RWPE2 (cell line): ENCODE results near the gene RABEP2.
A peak's percentile ranks its signal among the peaks of the same experiment; 100 is the strongest.
"Not testable (repeated sequence)": the region's sequence is repeated elsewhere in the genome, so short reads cannot be mapped to it uniquely, and the experiment has no call there.

Source experiments
- ATAC-seq: fragments of 200-7000 bp; cut with Tn5 transposase; 3 replicates; pipeline ENCODE4 v1.9.1; 2021; ENCODE audit warnings: low read depth
- DNase-seq: peaks from one replicate; pipeline ENCODE4 v3.0.0-alpha.2; 2020; ENCODE audit warnings: low spot score
- H3K27ac ChIP-seq: fragments of 450-650 bp; 2 replicates; pipeline ENCODE4 v1.5.1; 2017; ENCODE audit warnings: mild to moderate bottlenecking; ENCODE audit not compliant: poor library complexity, severe bottlenecking
- H3K27me3 ChIP-seq: fragments of 250-450 bp; sonication (Bioruptor Pico); 2 replicates; pipeline ENCODE4 v1.5.1; 2021; ENCODE audit warnings: mild to moderate bottlenecking, moderate library complexity; ENCODE audit not compliant: insufficient read depth, poor library complexity, severe bottlenecking
- H3K36me3 ChIP-seq: fragments of 250-450 bp; sonication (Bioruptor Pico); 2 replicates; pipeline ENCODE4 v1.5.1; 2020; ENCODE audit warnings: low read depth, mild to moderate bottlenecking, moderate library complexity
- H3K4me1 ChIP-seq: fragments of 250-450 bp; sonication (Bioruptor Pico); 2 replicates; pipeline ENCODE4 v1.5.1; 2021; ENCODE audit warnings: mild to moderate bottlenecking, moderate library complexity; ENCODE audit not compliant: insufficient read depth, poor library complexity, severe bottlenecking
- H3K4me3 ChIP-seq: fragments of 250-450 bp; sonication (Bioruptor Pico); 2 replicates; pipeline ENCODE4 v1.5.1; 2021; ENCODE audit warnings: mild to moderate bottlenecking, moderate library complexity; ENCODE audit not compliant: severe bottlenecking
- H3K9me3 ChIP-seq: fragments of 250-450 bp; sonication (Bioruptor Pico); 2 replicates; pipeline ENCODE4 v1.5.1; 2021; ENCODE audit warnings: mild to moderate bottlenecking, moderate library complexity; ENCODE audit not compliant: severe bottlenecking
- TF ChIP-seq, protein P1 (sequence below): fragments of 450-650 bp; IDR thresholded peaks from one replicate; pipeline ENCODE4 v1.5.1; 2017; ENCODE audit warnings: mild to moderate bottlenecking, moderate library complexity; ENCODE audit not compliant: poor library complexity, severe bottlenecking

Gene RABEP2, protein sequence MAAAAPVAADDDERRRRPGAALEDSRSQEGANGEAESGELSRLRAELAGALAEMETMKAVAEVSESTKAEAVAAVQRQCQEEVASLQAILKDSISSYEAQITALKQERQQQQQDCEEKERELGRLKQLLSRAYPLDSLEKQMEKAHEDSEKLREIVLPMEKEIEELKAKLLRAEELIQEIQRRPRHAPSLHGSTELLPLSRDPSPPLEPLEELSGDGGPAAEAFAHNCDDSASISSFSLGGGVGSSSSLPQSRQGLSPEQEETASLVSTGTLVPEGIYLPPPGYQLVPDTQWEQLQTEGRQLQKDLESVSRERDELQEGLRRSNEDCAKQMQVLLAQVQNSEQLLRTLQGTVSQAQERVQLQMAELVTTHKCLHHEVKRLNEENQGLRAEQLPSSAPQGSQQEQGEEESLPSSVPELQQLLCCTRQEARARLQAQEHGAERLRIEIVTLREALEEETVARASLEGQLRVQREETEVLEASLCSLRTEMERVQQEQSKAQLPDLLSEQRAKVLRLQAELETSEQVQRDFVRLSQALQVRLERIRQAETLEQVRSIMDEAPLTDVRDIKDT

DNA sequence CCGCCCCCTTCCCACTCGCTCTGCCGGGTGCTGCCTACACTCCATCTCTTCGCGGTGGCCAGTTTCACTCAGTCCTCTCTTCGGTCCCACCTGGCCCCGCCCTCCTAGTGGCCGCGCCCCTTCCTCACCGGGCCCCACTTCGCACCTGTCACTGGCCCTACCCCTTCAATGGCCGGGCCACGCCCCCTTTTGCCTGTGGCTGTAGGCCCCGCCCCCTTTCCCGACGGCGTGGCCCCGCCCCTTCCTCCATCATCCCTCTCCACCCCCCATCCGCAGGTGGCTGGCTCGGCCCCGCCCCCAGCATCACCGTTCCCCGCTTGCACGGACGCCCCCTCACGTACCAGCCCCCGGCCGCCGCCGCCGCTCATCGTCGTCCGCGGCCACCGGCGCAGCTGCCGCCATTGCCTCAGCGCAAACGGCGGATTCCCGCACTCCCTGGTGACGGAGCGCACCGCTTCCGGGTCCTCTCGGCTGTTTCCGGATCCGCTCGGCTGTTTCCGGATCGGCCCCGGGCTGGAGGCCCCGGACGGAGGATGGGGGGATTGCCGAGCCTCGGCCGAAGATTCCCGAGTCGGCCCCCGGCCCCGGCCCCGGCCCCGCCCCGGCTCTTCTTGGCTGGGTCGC lies at the start of gene RABEP2:
TSS of gene RABEP2 (minus strand) at position 477 of the 624 bp plus-strand sequence. CDS start at position 402, 75 bp downstream.
- TF ChIP-seq, protein P1, sequence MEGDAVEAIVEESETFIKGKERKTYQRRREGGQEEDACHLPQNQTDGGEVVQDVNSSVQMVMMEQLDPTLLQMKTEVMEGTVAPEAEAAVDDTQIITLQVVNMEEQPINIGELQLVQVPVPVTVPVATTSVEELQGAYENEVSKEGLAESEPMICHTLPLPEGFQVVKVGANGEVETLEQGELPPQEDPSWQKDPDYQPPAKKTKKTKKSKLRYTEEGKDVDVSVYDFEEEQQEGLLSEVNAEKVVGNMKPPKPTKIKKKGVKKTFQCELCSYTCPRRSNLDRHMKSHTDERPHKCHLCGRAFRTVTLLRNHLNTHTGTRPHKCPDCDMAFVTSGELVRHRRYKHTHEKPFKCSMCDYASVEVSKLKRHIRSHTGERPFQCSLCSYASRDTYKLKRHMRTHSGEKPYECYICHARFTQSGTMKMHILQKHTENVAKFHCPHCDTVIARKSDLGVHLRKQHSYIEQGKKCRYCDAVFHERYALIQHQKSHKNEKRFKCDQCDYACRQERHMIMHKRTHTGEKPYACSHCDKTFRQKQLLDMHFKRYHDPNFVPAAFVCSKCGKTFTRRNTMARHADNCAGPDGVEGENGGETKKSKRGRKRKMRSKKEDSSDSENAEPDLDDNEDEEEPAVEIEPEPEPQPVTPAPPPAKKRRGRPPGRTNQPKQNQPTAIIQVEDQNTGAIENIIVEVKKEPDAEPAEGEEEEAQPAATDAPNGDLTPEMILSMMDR = no peak
- Histone ChIP-seq H3K27me3 (no peaks in the 10 kb centered on the region), H3K27ac (peak within 1 kb of the TSS; percentile 91), H3K4me1 (no peaks in the 10 kb centered on the region), H3K36me3 (0 out of 2 replicates have a peak, but pooled peaks cover 3% of the 10 kb centered on the region), H3K9me3 (no peaks in the 10 kb centered on the region), H3K4me3 (peak within 1 kb of the TSS; percentile 57)
- peak; percentile 84 for ATAC-seq
- peak; percentile 99 for DNase-seq

DNA sequence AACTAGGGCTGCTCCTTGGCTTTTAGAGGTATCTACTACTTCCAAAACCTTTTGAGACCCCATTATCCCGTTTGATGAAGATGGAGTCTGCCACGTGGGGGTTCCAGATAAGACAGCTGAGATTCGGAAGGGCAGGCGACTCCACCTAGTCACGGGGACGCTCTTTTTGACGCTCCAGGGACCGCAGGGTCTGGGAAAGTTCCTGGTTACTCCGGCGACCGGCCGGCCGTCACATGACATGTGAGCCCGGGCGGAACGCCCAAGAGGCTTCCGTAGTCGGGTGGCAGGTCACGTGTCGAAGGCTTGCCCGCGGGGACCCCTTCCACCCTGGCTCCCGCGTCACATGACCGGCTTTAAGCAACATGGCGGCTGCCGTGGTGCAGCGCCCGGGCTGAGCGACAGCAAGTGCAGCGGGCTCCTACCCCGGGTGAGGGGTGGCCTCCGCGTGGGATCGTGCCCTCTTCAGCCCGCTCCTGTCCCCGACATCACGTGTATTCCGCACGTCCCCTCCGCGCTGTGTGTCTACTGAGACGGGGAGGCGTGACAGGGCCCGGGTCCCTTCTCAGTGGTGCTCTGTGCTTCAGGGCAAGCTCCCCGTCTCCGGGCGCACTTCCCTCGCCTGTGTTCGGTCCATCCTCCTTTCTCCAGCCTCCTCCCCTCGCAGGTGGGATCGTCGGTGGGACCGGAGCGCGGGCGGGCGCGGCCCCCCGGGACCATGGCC lies 49.6 kb upstream of the RABEP2 start, which contains the start of gene SPNS1:
TSS of gene SPNS1 (plus strand) at position 342 of the 721 bp plus-strand sequence. CDS start at position 716, 374 bp downstream.
- peak within 1 kb of the TSS; percentile 67 for H3K27ac ChIP-seq
- H3K9me3 ChIP-seq = no peaks in the 10 kb centered on the region
- TF ChIP-seq, protein P1 = no peak
- H3K27me3 ChIP-seq = no peaks in the 10 kb centered on the region
- no peaks in the 10 kb centered on the region for H3K4me1 ChIP-seq
- H3K4me3 ChIP-seq = peak within 1 kb of the TSS; percentile 56
- DNase-seq = peak; percentile 96
- no peaks in the 10 kb centered on the region for H3K36me3 ChIP-seq
- ATAC-seq = peak; percentile 74

DNA sequence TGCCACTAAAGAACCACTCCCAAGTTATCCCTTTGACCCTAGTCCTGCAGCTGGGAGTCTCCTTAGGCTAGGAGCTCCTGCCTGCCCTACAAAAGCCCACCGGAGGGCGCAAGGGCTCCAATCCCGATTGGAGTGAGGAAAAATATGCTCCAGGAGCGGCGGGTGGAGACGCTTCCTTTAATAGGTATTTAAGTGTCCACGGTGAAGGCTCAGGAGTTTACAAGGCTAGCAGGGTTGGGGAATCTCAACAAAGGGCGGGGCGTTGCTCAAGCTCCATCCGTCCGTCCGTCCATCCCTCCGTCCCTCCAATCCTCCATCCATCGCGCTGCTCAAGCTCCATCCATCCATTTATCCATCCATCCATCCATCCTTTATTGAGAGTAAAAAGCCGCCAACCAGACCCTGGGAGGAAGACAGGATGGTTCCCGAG lies 49.0 kb upstream of the RABEP2 start:
- peak; percentile 74 for DNase-seq
- no peaks in the 10 kb centered on the region for H3K36me3 ChIP-seq

DNA sequence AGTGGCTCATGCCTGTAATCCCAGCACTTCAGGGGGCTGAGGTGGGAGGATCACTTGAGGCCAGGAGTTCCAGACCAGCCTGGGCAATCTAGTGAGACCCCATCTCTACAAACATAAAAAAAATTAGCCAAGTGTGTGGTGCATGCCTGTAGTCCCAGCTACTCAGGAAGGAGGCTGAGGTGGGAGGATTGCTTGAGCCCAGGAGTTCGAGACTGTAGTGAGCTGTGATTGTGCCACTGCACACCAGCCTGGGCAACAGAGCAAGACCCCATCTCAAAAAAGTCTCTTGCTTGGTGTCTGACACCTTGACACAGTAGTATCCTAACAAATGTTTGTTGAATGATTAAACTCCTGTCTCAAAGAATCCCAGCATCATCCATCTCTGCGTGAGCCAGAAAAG lies 44.7 kb upstream of the RABEP2 start:
- not testable (repeated sequence) for DNase-seq, H3K36me3 ChIP-seq, H3K4me3 ChIP-seq, H3K4me1 ChIP-seq, H3K9me3 ChIP-seq, ATAC-seq, H3K27me3 ChIP-seq, H3K27ac ChIP-seq

More for the DNA sequence above, 49.0 kb upstream of the RABEP2 start:
- H3K27ac ChIP-seq = peak overlapping the region; percentile 67
- H3K4me3 ChIP-seq = peak overlapping the region; percentile 56
- peak; percentile 54 for ATAC-seq
- H3K4me1 ChIP-seq = no peaks in the 10 kb centered on the region
- TF ChIP-seq, protein P1 = peak; percentile 70
- H3K27me3 ChIP-seq = no peaks in the 10 kb centered on the region
- no peaks in the 10 kb centered on the region for H3K9me3 ChIP-seq

DNA sequence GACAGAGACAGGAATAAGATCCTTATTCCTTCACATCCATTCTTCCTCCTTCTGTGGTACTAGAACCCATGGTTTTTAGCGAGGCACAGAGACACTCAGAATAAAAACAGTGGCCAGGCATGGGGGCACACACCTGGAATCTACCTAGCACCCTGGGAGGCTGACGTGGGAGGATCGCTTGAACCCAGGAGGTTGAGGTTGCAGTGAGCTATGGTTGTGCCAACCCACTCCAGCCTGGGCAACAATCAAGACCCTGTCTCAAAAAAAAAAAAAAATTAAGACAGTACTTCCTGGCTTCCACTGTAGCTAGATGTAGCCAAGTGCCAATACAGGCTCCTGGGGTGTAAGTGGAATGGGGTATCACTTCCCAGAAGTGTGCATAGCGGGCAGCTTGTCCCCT lies 42.1 kb upstream of the RABEP2 start:
- no peak for DNase-seq
- ATAC-seq = no peak
- TF ChIP-seq, protein P1 = no peak
- H3K9me3 ChIP-seq = no peaks in the 10 kb centered on the region
- H3K27ac ChIP-seq = no peak overlapping the region
- H3K36me3 ChIP-seq = peaks cover 32% of the 10 kb centered on the region
- H3K4me3 ChIP-seq = no peak overlapping the region
- H3K27me3 ChIP-seq = no peaks in the 10 kb centered on the region
- H3K4me1 ChIP-seq = no peaks in the 10 kb centered on the region
